Dermis blood vessel endothelial cell (primary cell): ENCODE data around the gene ZFAND6. TPM values are rescaled to one million over a fixed set of nuclear protein-coding genes. Genes with fewer than 3 reads are reported as not detected.
A peak's percentile ranks its signal among the peaks of the same experiment; 100 is the strongest.

ENCODE experiments used
- DNase-seq: peaks from one replicate; pipeline ENCODE4 v3.0.0; 2010
- total RNA-seq: library from RNA; depleted of rRNA; stranded (reverse); fragments of >200 nt; gene quantifications from 2 replicates; pipeline ENCODE4 v1.2.3, GENCODE V29; 2014

Gene ZFAND6
- total RNA-seq, 1 donor from 2014 or later: 144 TPM

DNA sequence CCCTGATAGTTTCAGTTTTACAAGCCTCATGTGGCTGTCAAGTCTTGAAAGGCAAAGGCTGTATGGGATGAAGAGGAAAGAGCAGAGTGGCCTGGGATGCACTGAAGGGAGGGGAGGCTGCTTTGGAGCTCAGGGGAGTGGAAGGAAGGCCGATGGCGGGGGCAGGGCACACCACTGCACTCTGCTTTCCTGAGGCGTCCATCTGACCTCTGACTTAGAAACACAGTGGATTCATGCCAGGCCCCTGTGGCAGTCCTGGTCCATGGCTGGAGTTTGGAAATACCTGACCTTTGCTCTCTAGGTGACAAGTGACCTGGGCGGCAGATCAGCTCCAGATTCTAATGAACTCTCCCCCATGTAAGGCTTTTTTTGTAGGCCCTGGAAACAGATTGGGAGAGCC, 112.3 kb downstream of the ZFAND6 start:
- DNase-seq: no peak

DNA sequence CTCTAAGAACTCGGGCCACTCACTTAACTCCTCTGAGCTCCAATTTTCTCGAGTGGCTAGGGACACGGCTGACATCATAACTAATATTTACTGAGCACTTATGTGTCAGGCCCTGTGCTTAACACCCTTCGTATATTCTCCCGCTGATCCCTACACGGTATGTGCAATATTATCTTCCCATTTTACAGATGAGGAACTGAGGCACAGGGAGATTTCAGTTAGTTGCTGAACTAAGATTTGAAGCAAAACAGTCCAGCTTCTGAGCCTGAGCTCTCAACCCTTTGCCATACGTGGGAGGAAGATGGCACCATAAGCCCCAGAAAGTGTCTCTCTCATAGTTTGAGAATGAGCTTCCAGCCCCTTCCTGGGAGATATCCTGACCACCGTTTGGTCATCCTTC, 112.9 kb downstream of the ZFAND6 start:
- no peak for DNase-seq

DNA sequence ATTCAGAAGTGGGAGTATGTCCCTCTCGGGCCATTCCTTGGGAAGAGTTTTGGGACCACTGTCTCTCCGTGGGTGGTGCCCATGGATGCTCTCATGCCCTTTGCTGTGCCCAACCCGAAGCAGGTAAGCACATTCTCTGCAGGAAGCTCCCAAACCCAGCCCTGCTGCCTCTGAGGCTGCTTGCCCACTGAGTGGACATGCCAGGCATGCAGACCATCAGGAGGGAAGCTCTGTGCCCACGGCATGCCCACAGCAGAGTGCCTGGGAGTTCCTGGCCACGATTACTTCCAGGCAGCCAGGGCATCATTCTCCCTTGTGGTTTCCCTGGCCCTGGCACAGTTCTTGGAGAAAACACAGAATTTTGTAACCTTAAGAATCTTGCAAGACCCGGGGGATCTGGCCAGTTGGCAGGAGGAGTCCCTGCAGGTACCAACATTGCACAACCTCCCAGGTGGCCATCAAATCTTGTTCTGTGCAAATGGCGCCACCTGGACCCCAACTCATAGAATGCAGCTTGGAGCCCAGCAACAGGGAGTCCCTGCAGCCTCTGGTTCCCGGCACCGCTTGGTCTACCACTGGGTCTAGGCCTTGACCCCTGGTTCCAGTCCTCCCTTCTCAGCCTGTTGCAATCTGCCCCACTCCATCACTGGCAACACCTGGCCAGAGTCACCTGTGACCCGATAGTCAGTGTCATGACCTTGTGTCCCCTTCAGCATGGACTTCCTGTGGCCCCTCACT, 113.7 kb downstream of the ZFAND6 start:
- peak; percentile 82 for DNase-seq

DNA sequence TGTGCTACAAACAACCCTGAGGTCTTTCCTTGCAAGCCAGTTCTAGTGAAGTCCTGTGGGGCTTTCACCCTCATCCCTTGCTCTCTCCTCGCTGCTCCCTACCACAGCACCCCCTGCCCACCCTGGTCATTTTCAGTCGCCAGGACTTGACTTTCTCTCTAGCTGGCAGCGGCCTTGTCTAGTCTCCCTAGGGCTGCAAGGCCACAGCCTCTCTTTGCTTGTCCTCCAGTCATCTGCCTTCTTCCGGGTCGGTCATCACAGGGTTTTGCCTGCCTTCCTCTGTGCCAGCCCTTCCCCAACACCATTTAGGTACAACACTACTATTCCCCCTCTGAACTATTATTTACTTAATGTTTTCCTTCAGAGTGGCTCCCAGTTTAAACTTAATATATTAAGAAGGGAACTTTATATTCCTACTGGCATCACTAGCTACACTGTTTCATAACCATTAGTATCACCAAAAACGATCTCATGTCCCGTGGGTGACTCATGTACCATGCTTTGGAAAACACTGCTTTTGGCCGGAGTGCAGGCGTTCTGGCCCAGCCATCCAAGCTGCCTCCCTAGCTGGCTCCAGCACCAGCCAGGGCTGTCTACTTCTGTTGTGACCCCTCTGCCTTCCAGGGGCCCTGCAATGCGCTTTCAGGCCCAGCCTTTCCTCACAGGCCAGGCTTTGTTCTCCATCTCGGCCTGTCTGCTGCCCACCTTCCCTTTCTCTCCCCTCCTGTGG, 114.7 kb downstream of the ZFAND6 start:
- DNase-seq: peak; percentile 45

DNA sequence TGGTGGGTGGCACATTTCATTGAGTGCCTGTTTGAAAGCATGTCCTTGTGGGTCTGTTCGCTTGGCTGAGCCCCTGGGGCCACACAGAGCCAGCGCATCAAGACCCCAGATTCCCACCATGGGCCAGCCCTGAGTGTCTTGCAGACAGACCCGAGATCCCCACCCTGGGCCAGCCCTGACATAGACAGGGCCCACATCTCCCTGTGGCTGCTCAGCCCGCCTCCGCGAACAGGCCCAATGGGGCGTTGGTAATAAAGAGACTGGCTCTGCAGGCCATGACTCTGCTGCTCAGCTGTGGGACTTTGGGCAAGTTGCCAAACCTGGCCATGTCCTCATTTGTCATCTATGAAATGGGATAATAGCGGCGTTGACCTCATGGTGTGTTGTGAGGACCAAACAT, 116.0 kb downstream of the ZFAND6 start:
- DNase-seq: no peak

DNA sequence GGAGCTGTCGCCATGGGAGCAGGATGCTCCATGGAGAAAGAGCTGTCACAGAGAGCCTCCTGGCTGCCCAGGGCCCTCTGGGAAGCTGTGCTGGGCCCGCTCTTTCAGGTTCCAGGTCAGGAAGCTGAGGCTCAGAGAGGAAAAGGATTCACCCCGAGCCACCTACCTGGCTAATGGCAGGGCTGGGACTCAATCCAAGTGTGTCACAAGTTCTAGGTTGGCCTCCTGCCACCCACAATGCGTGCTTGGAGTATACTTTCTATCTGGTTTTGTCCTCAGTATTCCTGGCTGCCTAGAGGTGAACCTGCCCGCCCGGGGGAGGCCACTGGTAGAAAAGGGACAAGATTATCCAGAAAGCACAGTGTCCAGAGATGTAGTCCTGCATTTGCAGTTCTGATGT, 117.0 kb downstream of the ZFAND6 start:
- no peak for DNase-seq

DNA sequence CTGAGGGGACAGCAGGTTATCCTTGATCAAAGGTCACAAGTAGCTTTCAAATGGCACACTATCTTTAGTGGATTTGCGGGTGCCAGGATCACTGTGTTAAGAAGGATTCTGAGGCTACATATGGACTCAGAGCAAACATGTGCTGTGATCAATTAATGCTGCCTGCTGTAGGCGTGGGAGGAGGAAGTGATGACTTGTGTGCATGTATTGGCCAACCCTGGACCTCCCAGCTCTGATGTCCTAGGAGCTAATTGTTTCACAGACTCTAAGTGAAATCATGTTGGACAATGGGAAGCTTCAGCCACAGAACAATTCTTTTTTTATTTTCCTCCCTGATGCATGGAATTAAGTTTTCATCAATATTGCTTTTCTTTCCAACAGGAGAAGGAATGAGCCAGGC, 117.7 kb downstream of the ZFAND6 start:
- DNase-seq: peak; percentile 55

DNA sequence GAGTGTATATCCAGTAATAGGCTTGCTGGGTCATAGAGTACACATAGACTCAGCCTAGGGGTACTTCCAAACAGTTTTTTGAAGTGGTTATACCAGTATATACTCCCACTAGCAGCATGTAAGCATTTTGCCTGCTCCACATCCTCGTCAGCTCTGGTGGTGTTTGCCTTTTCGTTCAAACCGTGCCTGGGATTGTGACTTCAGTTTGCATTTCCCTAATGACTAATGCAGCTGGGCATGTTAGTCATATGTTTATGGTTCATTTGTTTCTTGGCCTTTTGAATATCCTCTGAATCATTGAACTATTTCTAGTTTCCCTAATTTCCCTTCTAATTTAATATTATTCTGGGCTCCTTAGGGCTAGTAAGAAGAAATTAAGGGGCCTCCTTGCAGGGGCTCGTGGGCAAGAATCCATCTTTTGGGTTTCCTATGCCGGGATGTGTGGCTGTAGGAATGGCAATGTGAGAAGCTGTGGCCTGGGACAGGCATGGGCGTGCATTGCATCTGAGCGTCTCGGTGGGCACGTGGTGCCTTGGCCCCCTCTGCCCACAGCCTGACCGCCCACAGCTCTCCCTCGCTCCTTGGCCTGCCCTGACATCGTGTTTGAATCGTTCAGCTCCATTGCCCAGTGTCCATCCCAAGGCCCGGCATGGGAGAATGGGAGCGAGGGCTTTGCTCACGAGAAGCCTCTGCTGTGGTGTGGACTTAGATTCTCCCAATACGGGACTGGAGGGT, 119.7 kb downstream of the ZFAND6 start:
- peak; percentile 91 for DNase-seq

DNA sequence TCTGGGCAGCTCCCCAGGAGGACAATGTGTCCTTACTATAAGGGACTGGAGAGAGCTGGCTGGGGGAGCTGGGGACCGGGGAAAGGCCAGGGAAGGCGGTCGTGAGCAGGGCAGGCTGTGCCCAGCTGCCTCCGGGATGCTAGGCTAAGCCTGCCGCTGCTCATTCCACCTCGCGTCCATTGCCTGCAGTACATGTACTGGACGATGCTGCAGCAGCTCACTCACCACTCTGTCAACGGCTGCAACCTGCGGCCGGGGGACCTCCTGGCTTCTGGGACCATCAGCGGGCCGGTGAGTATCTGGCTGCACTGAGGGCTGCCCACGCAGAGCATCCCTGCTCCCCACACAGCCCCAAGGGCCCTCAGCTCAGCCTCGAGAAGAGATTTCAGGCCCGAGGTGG, 120.5 kb downstream of the ZFAND6 start:
- DNase-seq: no peak

DNA sequence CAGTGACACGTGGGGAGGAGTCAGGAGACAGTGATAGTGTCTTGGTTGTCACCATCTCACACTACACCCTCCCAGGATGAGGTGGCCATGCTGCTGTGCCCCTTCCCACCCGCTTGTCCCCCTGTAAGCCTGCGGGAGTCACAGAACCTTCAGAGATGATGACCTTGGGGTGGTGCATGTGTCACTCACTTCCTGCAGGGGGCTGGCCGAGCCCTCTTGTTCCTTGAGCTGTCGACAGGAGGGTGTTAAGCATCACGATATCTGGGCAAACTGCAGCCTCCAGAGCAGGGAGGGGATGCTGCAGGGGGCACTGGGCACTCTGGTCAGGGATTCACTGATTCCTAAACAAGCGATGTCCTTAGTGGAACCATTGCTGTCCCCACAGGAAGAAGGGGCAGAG, 121.0 kb downstream of the ZFAND6 start:
- no peak for DNase-seq

DNA sequence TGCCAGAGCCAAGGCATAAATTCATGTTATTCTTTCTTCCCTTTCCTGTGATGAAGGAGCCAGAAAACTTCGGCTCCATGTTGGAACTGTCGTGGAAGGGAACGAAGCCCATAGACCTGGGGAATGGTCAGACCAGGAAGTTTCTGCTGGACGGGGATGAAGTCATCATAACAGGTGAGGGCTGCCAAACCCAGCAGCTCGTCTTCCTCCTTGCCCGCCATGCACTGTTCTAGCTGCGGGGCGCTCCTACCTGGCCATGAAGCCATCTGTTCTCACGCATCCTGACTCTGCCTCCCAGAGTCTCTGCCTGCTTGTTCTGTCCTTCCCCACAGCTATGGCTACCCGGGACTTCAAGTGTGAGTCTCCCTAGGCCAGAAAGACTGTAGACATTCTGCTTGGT, 121.5 kb downstream of the ZFAND6 start:
- DNase-seq: no peak

DNA sequence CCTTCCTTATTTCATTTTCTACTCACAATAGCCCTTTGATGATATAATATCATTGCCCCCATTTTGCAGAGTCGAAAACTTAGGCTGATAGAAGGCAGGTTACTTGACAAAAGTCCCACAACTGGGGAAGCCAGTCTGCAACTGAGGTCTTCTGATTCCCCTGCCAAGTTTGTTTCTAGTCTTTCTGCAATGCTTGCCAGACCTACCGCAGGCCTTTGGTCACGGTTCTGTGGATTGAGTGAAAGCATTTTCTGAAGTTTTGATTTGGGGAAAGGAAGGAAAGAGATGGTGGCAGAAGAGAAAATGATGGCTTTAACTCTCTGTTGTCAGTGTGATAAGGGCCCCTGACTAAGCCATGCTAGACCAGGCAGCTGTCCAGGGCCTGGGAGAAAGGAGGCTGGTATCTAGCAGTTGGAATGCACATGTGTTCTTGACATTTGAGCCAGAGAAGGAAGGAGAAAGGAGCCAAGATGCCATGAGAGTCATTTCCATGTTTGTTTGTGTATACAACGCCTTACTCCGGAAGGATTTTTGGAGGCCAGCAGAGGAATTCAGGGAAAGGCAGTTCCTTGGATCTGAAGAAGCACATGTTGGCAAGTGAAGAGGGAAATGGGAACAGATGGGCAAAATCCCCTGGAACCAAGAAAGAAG, 123.3 kb downstream of the ZFAND6 start:
- DNase-seq: peak; percentile 54

DNA sequence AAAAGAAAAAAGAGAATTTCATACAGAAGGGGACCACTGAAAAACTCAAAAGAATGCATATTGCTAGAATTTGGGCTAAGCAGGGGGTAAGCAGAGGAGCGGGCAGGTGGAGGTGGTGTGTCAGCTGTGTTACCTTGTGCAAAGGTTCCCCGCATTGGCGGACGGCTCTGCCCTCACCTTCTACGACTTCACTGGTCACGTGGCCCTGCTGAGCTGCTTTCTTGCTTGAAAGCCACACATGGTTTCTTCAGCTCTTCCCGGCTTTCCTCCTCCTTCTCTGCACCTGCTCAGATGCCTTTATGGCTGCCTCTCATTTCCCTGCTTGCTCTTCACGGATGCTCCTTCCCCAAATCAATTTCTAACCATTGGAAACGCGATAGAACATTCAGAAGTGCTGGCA, 123.8 kb downstream of the ZFAND6 start:
- DNase-seq: no peak

DNA sequence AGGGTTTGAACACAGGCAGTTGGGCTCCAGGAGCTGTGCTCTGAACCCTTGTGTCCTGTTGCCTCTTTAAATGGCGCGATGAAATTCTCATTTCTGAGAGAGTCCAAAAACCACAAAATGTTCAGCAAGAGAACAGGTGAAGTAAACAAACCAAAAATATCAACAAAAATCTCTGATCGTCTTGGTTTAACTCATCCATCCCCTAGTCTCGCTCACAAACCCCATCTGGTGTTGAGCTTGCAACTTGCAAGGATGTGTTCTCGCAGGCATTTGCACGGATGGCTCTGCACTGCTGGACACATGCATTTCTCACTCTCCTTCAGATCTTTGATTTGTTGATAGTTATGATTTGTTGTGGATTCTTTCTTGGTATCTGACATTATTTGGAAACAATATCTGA, 124.4 kb downstream of the ZFAND6 start:
- peak; percentile 23 for DNase-seq

DNA sequence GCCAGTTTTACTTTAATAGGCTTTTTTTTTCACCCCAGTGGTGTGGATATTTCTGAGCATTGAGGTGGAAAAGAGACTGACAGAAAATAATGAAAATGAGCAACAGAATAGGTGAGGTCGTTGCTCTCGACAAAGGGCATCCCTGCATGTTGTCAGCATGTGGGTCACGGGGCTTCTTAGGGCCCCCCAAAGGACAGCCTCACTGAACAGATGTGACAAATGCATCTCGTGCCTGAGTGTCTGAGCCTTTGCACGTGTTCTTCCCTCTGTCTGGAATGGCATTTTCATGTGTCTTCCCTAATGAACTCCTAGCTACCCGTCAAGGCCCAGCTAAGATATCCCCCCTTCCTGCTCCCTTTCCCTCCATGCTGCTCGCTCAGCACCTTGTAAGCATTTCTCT, 125.1 kb downstream of the ZFAND6 start:
- no peak for DNase-seq

DNA sequence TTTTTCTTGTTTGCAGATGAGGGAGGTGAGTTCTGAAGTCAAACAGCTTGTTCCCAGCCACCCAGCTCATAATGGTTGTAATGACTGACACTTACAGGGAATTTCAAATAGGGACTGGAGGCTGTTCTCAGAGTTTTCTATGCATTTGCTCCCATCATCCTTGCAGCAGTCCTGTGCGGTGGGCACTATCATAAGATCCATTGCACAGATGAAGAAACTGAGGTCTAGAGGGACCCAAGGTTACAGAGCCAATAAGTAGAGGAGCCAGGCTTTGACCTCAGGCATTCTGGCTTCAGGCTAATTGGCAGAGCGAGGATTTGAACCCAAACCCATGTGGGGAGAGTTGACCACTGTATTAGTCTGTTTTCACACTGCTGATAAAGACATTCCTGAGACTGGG, 125.7 kb downstream of the ZFAND6 start:
- DNase-seq: no peak

DNA sequence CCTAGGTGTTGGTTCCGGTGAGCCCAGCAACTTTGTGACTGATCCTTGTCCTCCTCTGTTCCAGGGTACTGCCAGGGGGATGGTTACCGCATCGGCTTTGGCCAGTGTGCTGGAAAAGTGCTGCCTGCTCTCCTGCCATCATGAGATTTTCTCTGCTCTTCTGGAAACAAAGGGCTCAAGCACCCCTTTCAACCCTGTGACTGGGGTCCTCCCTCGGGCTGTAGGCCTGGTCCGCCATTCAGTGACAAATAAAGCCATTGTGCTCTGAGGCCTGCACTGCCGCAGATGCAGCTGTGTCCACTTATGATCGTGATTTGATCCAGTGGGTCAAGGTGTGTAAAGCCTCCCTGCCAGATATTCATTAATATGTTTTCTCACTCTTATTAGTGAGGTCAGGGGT, 126.6 kb downstream of the ZFAND6 start:
- DNase-seq: no peak

DNA sequence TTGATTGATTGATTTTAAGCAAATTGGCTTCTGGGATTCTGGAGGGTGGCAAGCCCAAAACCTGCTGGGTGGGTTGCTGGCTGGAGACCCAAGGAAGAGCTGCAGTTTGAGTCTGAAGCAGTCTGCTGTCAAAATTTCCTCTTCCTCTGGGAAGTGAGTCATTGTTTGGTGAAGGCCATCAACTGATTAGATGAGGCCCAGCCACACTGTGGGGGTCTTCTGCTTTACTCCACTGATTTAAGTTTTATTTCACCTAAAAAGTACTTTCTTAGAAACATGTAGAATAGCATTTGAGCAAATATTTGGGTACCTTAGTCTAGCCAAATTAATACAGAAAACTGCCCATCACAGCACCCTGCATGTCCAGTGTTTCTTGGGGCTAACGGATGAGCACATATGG, 127.1 kb downstream of the ZFAND6 start:
- no peak for DNase-seq

Other genes with a start within 250 kb of the ZFAND6 start
- gene MTHFS, start 162.7 kb upstream of the ZFAND6 start, total RNA-seq: 8.7 and 13.1 TPM in 2 replicates
- not detected in 2 replicates for gene BCL2A1, start 88.5 kb upstream of the ZFAND6 start, total RNA-seq
- gene FAH, start 93.3 kb downstream of the ZFAND6 start, total RNA-seq: 5.3 and 10.3 TPM in 2 replicates
- not detected in 2 replicates for gene CTXND1, start 192.5 kb downstream of the ZFAND6 start, total RNA-seq